SKM-1 (cell line): ENCODE results near the gene DHRS12.

Experiments
- DNase-seq: peaks from one replicate; lab custom pipeline; 2025; ENCODE audit not compliant: unreplicated experiment; lab: John Stamatoyannopoulos, UW

The DHRS12 gene, protein sequence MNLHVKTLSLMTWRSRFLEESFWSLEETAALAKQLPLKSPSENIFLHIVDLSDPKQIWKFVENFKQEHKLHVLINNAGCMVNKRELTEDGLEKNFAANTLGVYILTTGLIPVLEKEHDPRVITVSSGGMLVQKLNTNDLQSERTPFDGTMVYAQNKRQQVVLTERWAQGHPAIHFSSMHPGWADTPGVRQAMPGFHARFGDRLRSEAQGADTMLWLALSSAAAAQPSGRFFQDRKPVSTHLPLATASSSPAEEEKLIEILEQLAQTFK

GRCh38 chr13:51803422-51804294, at the start of gene DHRS12:
Gene DHRS12, minus strand, starts transcription at chr13:51804163. Its CDS starts 4,504 bp downstream, at chr13:51799659.
- DNase-seq: peak; percentile 43

DNA sequence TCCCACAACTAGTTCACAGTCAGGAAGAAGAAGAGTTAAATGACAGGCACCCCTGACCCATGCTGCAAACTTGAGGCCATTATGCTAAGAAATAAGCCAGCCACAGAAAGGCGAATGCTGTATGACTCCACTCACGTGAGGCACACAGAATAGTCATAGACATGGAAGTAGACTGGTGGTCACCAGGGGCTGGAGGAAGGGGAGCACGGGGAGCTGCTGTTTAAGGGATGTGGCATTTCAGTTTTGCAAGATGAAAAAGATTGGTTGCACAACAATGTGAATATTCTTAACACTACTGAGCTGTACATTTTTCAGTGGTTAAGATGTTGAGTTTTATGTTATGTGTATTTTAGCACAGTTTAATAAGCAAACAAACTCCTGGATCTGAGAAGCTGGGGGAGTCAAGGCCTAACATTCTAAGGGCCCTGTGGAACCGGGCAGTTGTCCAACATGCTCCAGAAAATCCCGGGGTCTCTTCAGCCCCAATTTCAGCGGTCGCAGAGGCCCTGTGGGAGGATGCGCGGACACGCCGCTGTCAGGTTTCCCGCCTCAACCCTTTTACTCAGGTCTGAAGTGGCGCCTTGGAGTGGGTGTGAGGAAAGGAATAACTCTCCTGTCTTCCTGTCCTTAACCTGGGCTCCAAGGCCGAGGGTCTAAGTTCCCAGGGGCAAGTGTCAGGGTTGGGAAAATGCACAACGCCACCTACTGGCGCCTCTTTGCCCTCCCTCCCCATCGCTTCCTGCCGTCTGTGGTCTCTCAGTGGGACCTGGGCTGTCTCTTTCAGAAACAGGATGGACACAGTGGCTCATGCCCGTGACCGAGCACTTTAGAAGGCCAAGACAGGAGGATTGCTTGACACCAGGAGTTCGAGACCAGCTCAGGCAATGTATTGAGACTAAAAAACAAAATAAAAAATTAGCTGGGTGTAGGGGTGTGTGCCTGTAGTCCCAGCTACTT, 45.5 kb upstream of the DHRS12 start:
- peak; percentile 30 for DNase-seq

DNA sequence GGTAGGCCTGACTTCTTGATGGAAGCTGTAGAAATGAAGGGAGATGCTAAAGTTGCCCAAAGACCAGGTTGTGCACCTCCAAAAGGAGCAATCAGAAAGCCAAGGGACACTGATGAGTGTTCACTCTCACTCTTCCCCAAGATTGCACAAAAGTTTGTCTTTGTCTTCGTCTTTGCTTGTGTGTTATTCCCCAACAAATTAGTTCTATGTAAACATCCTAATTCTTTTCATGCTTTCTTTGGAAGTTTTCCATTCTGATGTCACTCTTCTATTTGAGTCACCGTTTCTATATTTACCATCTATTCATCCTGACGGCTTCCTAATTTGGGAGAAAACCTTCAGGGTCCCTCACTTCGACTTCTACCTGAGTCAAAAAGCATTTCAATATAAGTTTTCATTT, 44.7 kb upstream of the DHRS12 start:
- no peak for DNase-seq

GRCh38 chr13:51846756-51847155, 42.8 kb upstream of the DHRS12 start:
- no peak for DNase-seq

DNA sequence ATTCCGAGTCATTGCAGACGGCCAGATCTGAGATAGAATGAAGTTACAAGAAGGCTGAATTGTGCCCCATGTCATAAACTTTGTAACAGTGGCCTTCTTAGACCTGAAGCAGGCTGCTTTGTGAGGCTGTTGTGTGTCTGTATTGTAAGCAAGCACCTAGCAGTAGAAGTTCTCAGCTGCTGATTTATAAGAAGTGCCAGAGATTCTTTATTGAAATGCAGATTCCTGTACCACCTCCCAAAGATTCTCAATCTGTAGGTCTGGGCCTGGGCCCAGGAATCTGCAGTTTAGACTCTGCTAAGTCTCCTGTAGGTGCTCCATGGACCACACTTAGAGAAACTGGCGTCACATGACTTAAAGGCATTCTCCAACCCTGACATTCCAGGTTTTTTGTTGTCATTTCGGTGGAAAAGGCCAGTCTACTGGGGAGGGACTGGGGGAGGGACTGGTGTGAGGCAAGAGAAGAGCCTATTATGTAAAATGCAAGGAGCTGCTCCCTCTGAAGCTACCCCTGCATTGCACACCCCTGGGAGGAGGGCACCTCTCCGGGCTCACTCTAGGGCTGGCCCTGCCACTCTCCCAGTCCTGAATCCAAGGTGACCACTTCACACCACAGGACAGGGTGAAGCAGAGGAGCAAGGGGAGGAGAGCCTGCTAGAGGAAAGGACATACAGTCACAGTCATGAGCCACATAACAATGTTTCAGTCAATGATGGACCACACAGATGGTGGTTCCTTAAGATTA, 41.8 kb upstream of the DHRS12 start:
- no peak for DNase-seq

- DNase-seq: no peak
Observed at GRCh38 chr13:51844862-51845573, 41.1 kb upstream of the DHRS12 start, which contains the start of gene TMEM272. Gene TMEM272, minus strand, starts transcription at chr13:51845177. Its CDS starts 6,647 bp downstream, at chr13:51838530.

- DNase-seq: no peak
Observed at GRCh38 chr13:51843529-51843928, 39.6 kb upstream of the DHRS12 start.

- no peak for DNase-seq
Observed at GRCh38 chr13:51841732-51842131, 37.8 kb upstream of the DHRS12 start.

DNA sequence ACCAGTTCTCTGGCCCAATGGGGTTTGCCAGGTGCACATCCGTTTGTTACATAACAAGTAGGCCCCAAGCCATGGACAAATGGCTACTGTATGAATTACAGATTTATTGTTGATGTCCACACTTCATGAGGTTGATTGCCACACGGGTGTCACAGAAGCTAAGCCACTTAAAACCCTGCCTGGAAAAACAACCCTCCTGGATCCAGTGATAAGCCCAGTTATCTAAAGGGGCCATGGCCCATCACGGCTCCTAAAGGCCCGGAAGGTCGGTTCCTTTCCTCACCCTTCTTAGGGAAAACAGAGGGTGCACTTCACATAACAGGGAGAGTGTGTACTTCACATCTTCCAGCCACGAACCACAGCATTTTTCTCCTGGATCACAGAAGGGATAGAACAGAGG, 37.0 kb upstream of the DHRS12 start:
- DNase-seq: no peak

GRCh38 chr13:51839711-51840540, 36.0 kb upstream of the DHRS12 start:
- no peak for DNase-seq

DNA sequence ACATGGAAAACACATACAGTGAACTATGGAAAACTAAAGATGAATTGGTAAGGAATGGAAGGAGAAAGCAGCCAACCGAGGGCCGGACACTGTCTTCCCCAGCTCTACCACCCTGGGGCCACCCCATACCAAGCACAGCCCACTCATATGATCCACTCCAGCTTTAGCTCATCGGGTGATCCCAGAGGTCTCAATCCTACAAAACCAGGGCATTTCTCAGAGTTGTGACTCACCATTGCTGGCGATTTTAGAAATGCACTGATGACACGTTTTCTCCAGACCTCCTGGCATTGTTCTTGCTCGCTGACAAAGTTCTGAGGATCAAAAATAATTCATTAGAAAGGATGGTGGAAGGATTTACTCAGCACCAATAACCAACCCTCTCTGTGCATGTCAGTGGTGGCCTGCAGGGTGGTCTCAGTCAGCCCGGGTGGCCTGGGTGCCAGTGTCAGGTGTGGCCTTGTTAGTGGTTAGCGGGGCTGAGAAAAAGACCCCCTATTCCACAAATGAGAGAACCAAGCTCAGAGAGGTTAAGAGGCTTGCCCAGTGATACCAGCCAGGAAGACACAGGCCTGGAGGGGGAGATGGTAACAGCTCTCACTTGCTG, 34.4 kb upstream of the DHRS12 start:
- no peak for DNase-seq

GRCh38 chr13:51837016-51837415, 33.1 kb upstream of the DHRS12 start:
- no peak for DNase-seq

- DNase-seq: no peak
Observed at GRCh38 chr13:51834581-51835171, 30.7 kb upstream of the DHRS12 start.

DNA sequence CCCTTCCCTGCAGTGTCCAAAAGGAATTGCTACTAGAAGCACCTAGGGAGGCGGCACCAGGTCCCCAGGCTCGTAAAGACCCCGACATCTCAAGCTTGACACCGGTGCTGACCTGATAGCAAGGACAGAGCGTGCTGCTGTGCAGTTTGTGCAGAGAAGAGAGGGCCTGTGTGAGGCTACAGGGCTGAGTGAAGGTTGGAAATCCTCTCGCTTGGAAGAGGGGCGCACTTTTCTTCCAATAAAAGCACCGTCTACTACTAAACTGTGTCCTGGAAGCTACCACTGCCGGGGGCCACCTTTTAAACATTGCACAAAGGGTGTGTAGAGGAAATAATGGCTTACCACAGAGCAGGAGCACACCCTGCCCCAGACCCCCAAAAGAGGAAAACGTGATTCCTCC, 30.0 kb upstream of the DHRS12 start:
- DNase-seq: no peak

GRCh38 chr13:51832471-51833152, 28.6 kb upstream of the DHRS12 start:
- DNase-seq: peak; percentile 65

GRCh38 chr13:51831519-51831918, 27.6 kb upstream of the DHRS12 start:
- DNase-seq: no peak

DNA sequence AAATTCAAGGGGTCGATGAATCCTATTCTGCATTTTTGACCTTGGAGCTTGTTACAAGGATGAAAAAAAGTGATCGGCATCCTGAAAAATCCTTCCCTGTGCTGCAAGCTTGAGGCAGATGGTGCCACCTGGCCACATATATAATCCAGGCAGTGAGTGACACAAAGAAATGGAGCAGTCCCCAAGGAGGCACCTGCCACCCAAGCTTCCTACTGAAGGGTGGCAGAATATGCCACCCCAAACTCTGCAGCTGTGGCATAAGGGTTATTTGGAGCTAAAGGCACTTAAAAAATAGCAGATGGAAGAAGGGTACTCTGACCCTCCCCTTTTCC, 25.6 kb upstream of the DHRS12 start:
- no peak for DNase-seq
